Stomach (tissue), 9 donors: ENCODE results near the gene CD151. TPM values are rescaled to one million over a fixed set of nuclear protein-coding genes. Genes with fewer than 3 reads are reported as not detected.
A peak's percentile ranks its signal among the peaks of the same experiment; 100 is the strongest.

Source experiments
- DNase-seq, 2 donors: peaks; one replicate each; pipeline versions ENCODE4 v3.0.0 to v3.0.0-alpha.2; 2013 to 2019
- H3K27ac ChIP-seq, 5 donors: fragments of 200-600 bp in 4 of 5; sonication (generic) in 4 of 5; one replicate each; pipeline ENCODE4 v1.5.1; 2013 to 2019; ENCODE audit warnings: mild to moderate bottlenecking in 1 of 5, moderate library complexity in 1 of 5
- H3K27me3 ChIP-seq, 3 donors: fragments of 200-600 bp; sonication (generic); one replicate each; pipeline ENCODE4 v1.5.1; 2017 to 2019; ENCODE audit warnings: mixed run types in 1 of 3
- H3K36me3 ChIP-seq, 4 donors: fragments of 200-600 bp; sonication (generic); 1 replicate in 3 of 4; 2 replicates in 1 of 4; pipeline ENCODE4 v1.5.1; 2016 to 2019
- H3K4me1 ChIP-seq, 4 donors: fragments of 200-600 bp; sonication (generic); one replicate each; pipeline ENCODE4 v1.5.1; 2016 to 2019
- H3K4me3 ChIP-seq, 4 donors: fragments of 200-600 bp; sonication (generic) in 3 of 4; one replicate each; pipeline ENCODE4 v1.5.1; 2016 to 2019; ENCODE audit warnings: mild to moderate bottlenecking in 1 of 4
- H3K9me3 ChIP-seq, 4 donors: fragments of 200-600 bp; sonication (generic); one replicate each; pipeline ENCODE4 v1.5.1; 2016 to 2019
- CTCF ChIP-seq, 7 experiments: fragments of 450-650 bp in 4 of 7; fragments of 200-600 bp in 3 of 7; sonication (generic) in 3 of 7; IDR thresholded peaks; one replicate each; pipeline ENCODE4 v1.5.1; 2016 to 2019; ENCODE audit warnings: antibody characterized with exemption in 7 of 7, control low read depth in 2 of 7, mild to moderate bottlenecking in 1 of 7
- EP300 ChIP-seq: sonication (generic); formaldehyde crosslinking; IDR thresholded peaks from one replicate; pipeline ENCODE4 v1.6.1; 2017; ENCODE audit warnings: antibody characterized with exemption
- POLR2A ChIP-seq, 4 donors: fragments of 450-650 bp; IDR thresholded peaks; one replicate each; pipeline ENCODE4 v1.6.1; 2016; ENCODE audit warnings: antibody characterized with exemption in 4 of 4, control low read depth in 2 of 4, mild to moderate bottlenecking in 1 of 4, moderate library complexity in 1 of 4
- POLR2AphosphoS5 ChIP-seq, 3 donors: sonication (generic); formaldehyde crosslinking; IDR thresholded peaks; one replicate each; pipeline ENCODE4 v1.6.1; 2016; ENCODE audit warnings: antibody characterized with exemption in 3 of 3
- WGBS, 5 donors: extraction: QIAGEN DNeasy Blood & Tissue Kit in 3 of 5; methylation state at CpG; one replicate each; pipeline versions ENCODE4 v1.1.5 to v1.1.7; 2013 to 2018; 5-methylcytosine and 5-hydroxymethylcytosine counted together
- intact Hi-C: fragments of 100-400 bp; cut with DNase I; formaldehyde crosslinking; loops from one replicate; pipeline ENCODE4 v1.15.1; 2023; ENCODE audit warnings: low total_unique reads
- polyA plus RNA-seq, 3 donors: library from polyadenylated mRNA; stranded (reverse); fragments of 200-250 nt; gene quantifications; one replicate each; pipeline ENCODE4 v1.2.3, GENCODE V29; 2013
- total RNA-seq, 5 donors: library from RNA; depleted of rRNA; stranded (reverse); fragments of >200 nt; gene quantifications; one replicate each; pipeline versions ENCODE4 v1.1.0 to v1.2.3, GENCODE V29; 2014 to 2016
- donor health status: healthy with polysubstance abuse.
- donor health status: Bipolar disorder and iron deficiency.
- donor health status: healthy.

Gene CD151
- total and polyA plus RNA-seq, 8 donors = 66.7 to 293 (median 159) TPM

GRCh38 chr11:834371-835316, 1.9 kb downstream of the CD151 start:
- peak; percentile 80 to 89 for DNase-seq
- Histone ChIP-seq H3K27me3 (peaks cover 0 to 31% (median 20%) of the 10 kb centered on the region in 3 donors), H3K27ac (peak overlapping the region; percentile 85 to 98 (median 91)), H3K4me1 (peaks cover 68 to 96% (median 92%) of the 10 kb centered on the region in 4 donors), H3K36me3 (peaks cover 38 to 39% (median 38%) of the 10 kb centered on the region in 4 donors), H3K4me3 (peak overlapping the region; percentile 73 to 80 (median 76)), H3K9me3 (no peaks in the 10 kb centered on the region)
- WGBS, 5 donors = 16 to 35% (median 27%) methylated on average over 13 to 31 of the region's 31 CpGs
- intact Hi-C loops = no loop called here
- TF ChIP-seq CTCF (IDR thresholded peaks at IDR 0.05) = no peak
- TF ChIP-seq POLR2AphosphoS5 (IDR thresholded peaks at IDR 0.05) = peak; percentile 44 to 80 (median 78)
- TF ChIP-seq EP300 = no peak
- TF ChIP-seq POLR2A (IDR thresholded peaks at IDR 0.05) = peak in 1 of 4 donors; percentile 12

- Histone ChIP-seq H3K27me3 (peaks cover 0 to 14% (median 4%) of the 10 kb centered on the region in 3 donors), H3K4me1 (peaks cover 64 to 96% (median 92%) of the 10 kb centered on the region in 4 donors), H3K27ac (peak overlapping the region in 4 of 5 donors; percentile 4 to 98 (median 91)), H3K36me3 (peaks cover 41 to 55% (median 50%) of the 10 kb centered on the region in 4 donors), H3K9me3 (no peaks in the 10 kb centered on the region), H3K4me3 (no peak overlapping the region)
- no peak for DNase-seq
- intact Hi-C loops = no loop called here
- TF ChIP-seq POLR2A (IDR thresholded peaks at IDR 0.05) = no peak
- no peak for TF ChIP-seq CTCF (IDR thresholded peaks at IDR 0.05)
- TF ChIP-seq POLR2AphosphoS5 (IDR thresholded peaks at IDR 0.05) = no peak
- no peak for TF ChIP-seq EP300
- 85 to 89% (median 87%) methylated on average over 10 to 14 of the region's 14 CpGs for WGBS, 5 donors
These were observed 3.5 kb downstream of the CD151 start for GRCh38 chr11:836274-836673.

GRCh38 chr11:836700-837099, 3.9 kb downstream of the CD151 start:
- peaks cover 0 to 10% (median 0%) of the 10 kb centered on the region in 3 donors for H3K27me3 ChIP-seq
- TF ChIP-seq POLR2AphosphoS5 (IDR thresholded peaks at IDR 0.05) = no peak
- H3K9me3 ChIP-seq = no peaks in the 10 kb centered on the region
- DNase-seq = no peak
- H3K27ac ChIP-seq = peak overlapping the region in 3 of 5 donors; percentile 91 to 98 (median 91)
- peaks cover 41 to 55% (median 50%) of the 10 kb centered on the region in 4 donors for H3K36me3 ChIP-seq
- no peak overlapping the region for H3K4me3 ChIP-seq
- intact Hi-C loops = no loop called here
- H3K4me1 ChIP-seq = peaks cover 63 to 96% (median 92%) of the 10 kb centered on the region in 4 donors
- 79 to 89% (median 82%) methylated on average over 7 to 9 of the region's 9 CpGs; no CpG with 5 or more reads in 1 of the 5 donors for WGBS, 5 donors

GRCh38 chr11:837189-837989, 4.6 kb downstream of the CD151 start:
- Histone ChIP-seq H3K27ac (peak overlapping the region in 3 of 5 donors; percentile 91 to 98 (median 91)), H3K9me3 (no peaks in the 10 kb centered on the region), H3K36me3 (peaks cover 41 to 55% (median 50%) of the 10 kb centered on the region in 4 donors), H3K4me1 (peaks cover 60 to 91% (median 88%) of the 10 kb centered on the region in 4 donors), H3K27me3 (peaks cover 0 to 3% (median 0%) of the 10 kb centered on the region in 3 donors), H3K4me3 (no peak overlapping the region)
- WGBS, 5 donors = 70 to 80% (median 77%) methylated on average over 10 to 22 of the region's 22 CpGs
- DNase-seq = no peak
- intact Hi-C loops = no loop called here
- TF ChIP-seq EP300 (no peak), POLR2A (IDR thresholded peaks at IDR 0.05) (no peak), POLR2AphosphoS5 (IDR thresholded peaks at IDR 0.05) (no peak), CTCF (IDR thresholded peaks at IDR 0.05) (no peak)
